HG03280 (cell line): ENCODE data around the gene EREG.

Experiments used
- ATAC-seq: cut with Tn5 transposase; IDR thresholded peaks from one replicate; pipeline ENCODE4 v1.9.1; 2021; ENCODE audit warnings: mild to moderate bottlenecking, moderate library complexity; ENCODE audit not compliant: unreplicated experiment

Gene EREG

GRCh38 chr4:74364652-74365491 is at the start of gene EREG:
EREG (plus strand) TSS chr4:74365145; CDS start chr4:74365309, 164 bp downstream.
- peak; percentile 37 for ATAC-seq

GRCh38 chr4:74315376-74315775 is 49.6 kb upstream of the EREG start:
- ATAC-seq: no peak

GRCh38 chr4:74316397-74316796 is 48.5 kb upstream of the EREG start:
- ATAC-seq: no peak

- no peak for ATAC-seq
Observed at GRCh38 chr4:74317616-74318246, 47.2 kb upstream of the EREG start.

DNA sequence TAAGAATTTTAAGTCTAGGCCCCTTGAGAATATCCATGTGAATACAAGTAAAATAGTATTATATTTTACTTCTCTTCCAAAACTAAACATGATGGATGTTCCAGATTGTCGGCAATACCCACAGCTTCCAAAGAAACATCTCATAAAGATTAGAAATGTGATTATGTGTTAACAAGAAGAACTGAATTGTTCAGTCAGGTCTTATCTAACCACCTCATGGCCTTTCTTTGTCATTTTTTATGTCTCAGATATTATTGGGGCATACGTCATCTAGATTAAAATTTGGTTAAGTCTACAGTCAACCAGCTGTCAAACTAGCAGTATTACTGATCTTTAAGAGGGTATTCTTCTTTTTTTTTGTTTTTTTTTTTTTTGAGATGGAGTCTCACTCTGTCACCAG is 46.7 kb upstream of the EREG start:
- ATAC-seq: no peak

DNA sequence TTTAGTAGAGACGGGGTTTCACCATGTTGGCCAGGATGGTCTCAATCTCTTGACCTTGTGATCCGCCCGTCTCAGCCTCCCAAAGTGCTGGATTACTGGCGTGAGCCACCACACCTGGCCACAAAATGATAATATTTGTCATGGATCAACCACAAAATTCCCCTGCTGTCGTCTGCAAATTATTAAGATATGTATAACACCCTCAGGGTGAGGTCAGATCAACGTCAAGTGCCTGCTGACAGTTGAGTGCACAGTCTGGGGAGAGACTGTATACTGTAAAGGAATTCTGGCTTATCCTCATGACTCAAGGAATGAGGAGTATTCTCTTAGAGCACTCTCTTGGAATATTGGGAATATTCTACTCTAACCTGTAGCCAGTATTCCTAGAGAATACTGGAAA is 45.5 kb upstream of the EREG start:
- no peak for ATAC-seq

GRCh38 chr4:74320559-74321118 is 44.3 kb upstream of the EREG start:
- ATAC-seq: peak; percentile 70

- no peak for ATAC-seq
Observed at GRCh38 chr4:74322301-74322700, 42.6 kb upstream of the EREG start.

GRCh38 chr4:74323663-74324062 is 41.3 kb upstream of the EREG start:
- no peak for ATAC-seq

GRCh38 chr4:74324262-74324661 is 40.7 kb upstream of the EREG start:
- no peak for ATAC-seq

DNA sequence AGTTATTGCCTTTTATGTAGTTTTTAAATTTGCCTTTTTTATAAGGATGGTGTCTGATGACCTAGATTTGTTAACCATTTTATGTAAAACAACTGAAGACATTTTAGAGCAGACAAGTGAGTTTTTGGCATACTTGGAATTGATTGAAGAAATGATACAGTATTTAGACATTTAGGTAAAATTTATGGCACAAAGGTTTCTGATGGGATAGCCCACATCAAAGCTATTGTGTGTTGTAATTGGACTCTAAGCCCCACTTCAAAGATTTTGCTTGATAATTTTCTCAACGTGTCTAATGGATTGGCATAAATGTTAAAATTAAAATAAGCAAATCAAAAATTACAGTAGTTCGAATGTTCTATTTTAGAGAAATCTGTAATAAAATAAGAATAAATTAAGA is 39.1 kb upstream of the EREG start:
- no peak for ATAC-seq

DNA sequence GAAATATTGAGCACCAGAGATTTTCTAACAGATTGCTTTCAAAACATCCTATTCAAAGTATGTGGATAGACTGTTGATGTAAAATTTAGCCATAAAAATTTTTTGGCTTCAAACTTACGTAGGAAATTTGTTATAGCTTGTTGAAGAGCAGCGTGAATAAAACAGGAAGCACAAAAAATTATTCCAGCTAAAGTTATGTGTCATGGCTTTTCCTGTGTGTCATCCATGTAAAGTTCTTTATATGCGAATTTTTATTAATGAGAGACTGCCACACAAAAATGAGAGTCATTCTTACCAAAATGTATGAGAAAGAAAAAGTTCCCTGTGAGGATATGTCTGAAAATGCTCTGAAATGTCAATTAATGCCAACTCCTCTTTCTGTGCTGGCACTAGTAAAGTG is 37.2 kb upstream of the EREG start:
- ATAC-seq: no peak

DNA sequence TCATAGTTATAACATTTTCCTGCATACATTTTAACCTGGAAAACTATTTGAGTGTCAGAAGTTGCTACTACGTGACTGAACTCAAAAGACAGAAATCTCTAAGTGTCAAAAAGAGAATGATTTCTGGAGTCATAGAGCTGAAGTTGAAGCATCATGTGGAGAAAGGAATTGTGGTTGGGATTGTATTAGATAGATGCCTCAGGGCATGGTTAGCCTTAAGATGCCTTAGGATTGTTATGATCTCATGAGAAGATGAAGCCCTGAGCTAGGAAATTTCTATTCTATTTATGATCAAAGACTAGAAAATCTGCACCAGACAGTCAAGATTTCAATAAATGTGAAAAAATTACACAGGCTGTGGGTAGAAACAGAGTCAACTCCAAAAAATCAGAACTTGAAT is 36.4 kb upstream of the EREG start:
- no peak for ATAC-seq

DNA sequence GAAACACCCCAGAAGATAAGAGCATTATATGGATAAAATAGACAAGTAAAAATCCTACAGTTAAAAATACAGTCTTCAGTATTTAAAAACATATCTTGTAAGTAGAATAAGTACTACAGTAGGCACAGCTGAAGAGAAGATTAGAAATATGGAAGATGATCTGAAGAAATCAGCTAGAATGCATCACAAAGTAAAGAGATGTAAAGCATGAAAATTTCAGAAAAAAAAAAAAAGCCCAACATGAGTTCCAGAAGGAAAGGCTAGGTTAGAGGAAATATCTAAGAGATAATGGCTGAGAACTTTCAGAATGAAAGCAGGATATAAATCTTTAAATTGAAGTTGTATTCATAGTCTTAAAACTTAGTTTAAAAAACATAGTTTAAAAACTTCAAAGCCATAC is 35.6 kb upstream of the EREG start:
- no peak for ATAC-seq

DNA sequence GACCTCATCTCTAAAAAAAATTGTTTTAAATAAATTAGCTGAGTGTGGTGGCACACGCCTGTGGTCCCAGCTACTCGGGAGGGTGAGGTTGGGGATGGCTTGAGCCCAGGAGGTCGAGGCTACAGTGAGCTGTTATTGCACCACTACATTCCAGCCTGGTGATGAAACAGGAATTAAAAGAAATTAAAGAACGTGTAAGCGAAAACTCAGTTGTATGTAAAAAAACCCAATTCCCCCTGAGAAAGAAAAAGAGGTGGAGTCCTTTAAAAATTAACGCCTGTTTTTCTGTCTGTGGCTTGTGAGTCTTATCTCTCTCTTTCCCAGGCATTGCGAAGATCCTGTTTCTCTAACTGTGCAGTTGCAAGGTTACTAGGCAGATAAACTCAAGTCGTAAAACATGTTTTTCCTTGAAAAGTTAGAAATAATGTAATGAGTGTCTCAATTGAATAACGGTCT is 34.6 kb upstream of the EREG start:
- no peak for ATAC-seq

- no peak for ATAC-seq
Observed at GRCh38 chr4:74331252-74331651, 33.7 kb upstream of the EREG start.

DNA sequence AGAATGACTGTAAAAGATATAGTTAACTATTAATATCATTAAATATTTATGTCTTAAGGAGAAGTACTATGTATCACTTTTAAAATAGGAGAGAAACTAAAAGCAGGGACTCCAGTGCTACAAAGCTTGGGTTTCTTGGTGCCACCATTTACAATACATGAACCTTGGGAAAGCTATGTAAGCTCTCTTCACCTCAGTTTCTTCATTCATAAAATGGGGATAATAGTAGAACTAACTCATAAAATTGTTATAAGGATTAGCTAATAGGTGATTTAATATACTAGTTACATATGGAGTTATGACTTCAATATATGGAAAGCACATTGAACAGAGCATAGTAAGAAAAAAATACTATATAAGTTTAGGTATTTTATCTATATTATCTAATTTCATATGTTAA is 33.0 kb upstream of the EREG start:
- no peak for ATAC-seq

- ATAC-seq: no peak
Observed at GRCh38 chr4:74334636-74335035, 30.3 kb upstream of the EREG start.

DNA sequence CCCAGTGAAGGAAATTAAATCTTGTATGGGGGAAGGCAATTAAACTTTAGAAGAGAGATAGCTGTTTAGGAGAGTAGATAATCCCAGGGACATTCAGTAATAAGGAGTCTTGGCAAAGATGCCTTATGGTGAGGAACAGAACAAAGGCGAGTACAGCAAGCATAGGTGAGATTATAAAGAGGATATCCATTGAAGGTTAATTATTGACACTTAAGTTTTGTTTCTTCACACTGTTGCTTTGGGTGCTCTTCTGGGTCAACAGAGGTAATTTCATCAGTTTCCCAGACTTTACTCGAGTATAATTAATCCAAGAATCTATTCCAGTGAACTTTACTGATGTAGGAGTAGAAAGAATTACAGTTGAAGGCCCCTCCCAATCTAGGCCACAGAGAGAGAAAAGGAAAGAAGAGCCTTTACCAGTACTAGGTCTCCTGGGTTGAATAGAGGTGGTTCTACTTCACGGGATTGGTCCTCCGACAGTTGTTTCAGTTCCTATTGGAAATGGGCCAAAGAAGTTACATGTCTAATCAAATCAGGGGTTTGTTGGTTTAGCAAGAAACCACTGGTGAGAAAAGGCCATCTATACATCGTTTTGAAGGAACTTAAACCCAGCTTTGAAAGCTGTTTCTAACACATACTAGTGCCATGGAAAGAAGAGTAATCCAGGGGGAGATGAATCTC is 29.5 kb upstream of the EREG start:
- no peak for ATAC-seq

DNA sequence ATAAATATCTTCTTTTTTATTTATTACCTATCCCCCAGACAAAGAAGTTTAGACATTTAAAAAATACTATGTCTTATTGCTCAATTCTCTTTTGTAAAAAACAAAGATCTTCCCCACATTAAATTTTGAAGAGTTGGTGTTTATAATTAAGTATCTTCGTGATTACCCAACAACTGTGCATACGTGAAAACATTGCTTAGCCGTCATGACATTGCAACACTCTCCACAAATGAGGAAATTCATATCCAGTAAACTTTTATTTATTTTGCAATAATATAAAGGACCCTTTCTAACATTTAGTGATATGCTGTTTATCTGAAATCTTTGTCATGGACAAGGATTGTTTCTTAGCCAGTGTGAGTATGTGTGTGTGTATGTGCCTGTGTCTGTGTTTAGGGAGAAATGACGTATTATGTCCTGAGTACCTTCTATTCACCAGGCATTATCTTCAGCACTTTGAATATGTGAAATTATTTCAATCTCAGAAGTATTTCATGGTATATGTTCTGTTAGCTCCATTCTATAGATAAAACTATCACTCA is 26.1 kb upstream of the EREG start:
- no peak for ATAC-seq

GRCh38 chr4:74339501-74339900 is 25.4 kb upstream of the EREG start:
- ATAC-seq: no peak
